AG04449 (cell line): ENCODE data around the gene GREB1.

Experiments
- CTCF ChIA-PET: fragments of 350-600 bp; formaldehyde crosslinking; extraction: SDS; loops from one replicate; lab custom pipeline; 2021; ENCODE audit warnings: antibody characterized with exemption; lab: Yijun Ruan, JAX
- POLR2A ChIA-PET: fragments of 400-600, 350-600 bp; formaldehyde crosslinking; extraction: SDS; loops from one replicate; lab custom pipeline; 2020; ENCODE audit warnings: antibody characterized with exemption, inconsistent platforms; lab: Yijun Ruan, JAX
- DNase-seq: peaks from one replicate; pipeline ENCODE4 v3.0.0-alpha.2; 2010; ENCODE audit warnings: low read depth, low spot score
- H3K4me3 ChIP-seq: 2 replicates; pipeline ENCODE4 v1.5.1; 2011; ENCODE audit warnings: low read depth, mild to moderate bottlenecking, control low read depth, low read length
- TF ChIP-seq, protein P1 (sequence below): IDR thresholded peaks from one replicate; pipeline ENCODE4 v1.5.1; 2011; ENCODE audit warnings: mild to moderate bottlenecking, moderate library complexity, low read length, control low read depth, inconsistent platforms; ENCODE audit not compliant: insufficient read depth; ENCODE audit errors: missing control alignments

GREB1 gene

DNA sequence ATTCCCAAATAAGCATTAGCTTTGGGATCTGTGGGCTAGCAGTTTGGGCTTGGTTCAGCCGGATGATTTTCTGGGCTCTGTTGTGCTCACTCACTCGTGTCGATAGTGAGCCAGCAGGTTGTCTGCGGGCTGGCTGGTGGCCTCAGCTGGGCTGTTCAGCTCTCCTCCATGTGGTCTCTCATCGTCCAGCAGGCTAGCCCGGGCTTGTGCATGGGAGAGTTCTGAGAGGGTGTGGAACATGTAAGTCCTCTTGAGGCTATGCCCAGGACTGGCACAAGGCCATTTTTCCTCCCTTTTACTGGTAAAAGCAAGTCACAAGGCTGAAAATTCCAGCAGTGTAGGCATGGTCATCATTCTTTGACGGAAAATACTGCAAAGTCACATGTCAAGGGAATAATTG is 97.6 kb downstream of the GREB1 start:
- no peak for DNase-seq
- TF ChIP-seq, protein P1, sequence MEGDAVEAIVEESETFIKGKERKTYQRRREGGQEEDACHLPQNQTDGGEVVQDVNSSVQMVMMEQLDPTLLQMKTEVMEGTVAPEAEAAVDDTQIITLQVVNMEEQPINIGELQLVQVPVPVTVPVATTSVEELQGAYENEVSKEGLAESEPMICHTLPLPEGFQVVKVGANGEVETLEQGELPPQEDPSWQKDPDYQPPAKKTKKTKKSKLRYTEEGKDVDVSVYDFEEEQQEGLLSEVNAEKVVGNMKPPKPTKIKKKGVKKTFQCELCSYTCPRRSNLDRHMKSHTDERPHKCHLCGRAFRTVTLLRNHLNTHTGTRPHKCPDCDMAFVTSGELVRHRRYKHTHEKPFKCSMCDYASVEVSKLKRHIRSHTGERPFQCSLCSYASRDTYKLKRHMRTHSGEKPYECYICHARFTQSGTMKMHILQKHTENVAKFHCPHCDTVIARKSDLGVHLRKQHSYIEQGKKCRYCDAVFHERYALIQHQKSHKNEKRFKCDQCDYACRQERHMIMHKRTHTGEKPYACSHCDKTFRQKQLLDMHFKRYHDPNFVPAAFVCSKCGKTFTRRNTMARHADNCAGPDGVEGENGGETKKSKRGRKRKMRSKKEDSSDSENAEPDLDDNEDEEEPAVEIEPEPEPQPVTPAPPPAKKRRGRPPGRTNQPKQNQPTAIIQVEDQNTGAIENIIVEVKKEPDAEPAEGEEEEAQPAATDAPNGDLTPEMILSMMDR: no peak
- ChIA-PET CTCF (no interaction called here), POLR2A (no interaction called here)
- H3K4me3 ChIP-seq: no peak overlapping the region

DNA sequence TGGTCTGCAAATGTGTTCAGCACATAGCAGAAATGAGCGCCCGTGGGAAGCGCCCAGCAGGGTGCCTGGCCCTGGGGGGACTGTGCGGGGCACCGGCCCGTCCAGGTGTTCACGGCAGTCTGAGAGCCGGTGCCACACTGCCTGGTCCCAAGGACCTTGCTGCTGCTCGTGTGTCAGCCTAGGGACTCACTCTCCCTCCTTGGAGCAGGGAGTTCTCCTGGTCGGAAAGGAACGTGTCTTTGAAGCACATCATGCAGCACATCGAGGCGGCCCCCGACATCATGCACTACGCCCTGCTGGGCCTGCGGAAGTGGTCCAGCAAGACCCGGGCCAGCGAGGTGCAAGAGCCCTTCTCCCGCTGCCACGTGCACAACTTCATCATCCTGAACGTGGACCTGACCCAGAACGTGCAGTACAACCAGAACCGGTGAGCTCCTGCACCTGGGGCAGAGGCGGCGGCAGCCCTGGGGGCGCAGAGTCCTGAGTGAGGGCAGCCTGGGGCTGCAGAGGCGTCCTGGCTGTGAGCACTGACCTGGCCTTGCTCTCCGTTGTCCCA is 100.2 kb downstream of the GREB1 start:
- ChIA-PET POLR2A (no interaction called here), CTCF (no interaction called here)
- TF ChIP-seq, protein P1: no peak

DNA sequence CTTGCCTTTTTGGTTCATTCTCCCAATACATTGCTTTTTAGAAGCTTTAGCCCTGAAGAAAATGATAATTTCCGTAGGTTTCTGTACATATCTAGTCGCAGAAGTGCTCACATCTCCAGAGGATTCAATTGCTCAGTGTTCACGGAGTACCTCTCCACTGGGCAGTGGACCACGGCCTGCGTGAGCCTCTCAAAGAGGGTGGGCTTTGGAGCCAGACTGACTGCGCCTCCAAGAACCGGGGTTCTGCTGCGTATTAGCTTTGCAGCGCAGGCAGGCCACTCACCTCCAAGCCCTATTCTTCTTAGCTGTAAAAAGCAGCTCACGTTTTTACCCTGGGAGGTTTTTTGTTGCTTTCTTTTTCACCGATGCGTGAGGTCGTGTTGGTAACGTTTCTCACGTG is 100.7 kb downstream of the GREB1 start:
- H3K4me3 ChIP-seq: no peak overlapping the region
- ChIA-PET POLR2A (no interaction called here), CTCF (no interaction called here)
- TF ChIP-seq, protein P1: no peak
- no peak for DNase-seq

More for the DNA sequence above, 100.2 kb downstream of the GREB1 start:
- DNase-seq: no peak
- no peak overlapping the region for H3K4me3 ChIP-seq

DNA sequence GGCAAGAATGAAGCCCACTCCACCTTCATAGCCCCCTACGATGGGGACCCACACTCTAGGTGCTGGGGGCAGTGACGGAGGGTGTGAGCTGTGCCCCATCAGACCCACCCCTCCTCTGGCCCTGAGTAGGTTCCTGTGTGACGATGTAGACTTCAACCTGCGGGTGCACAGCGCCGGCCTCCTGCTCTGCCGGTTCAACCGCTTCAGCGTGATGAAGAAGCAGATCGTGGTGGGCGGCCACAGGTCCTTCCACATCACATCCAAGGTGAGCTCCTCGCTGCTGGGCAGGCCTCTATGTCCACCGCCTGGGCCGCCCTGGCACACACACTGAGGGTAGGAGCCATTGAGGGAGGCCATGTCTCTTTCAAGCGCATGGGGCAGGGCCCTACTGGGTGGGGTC is 101.3 kb downstream of the GREB1 start:
- DNase-seq: no peak
- no peak overlapping the region for H3K4me3 ChIP-seq
- ChIA-PET POLR2A (no interaction called here), CTCF (no interaction called here)
- TF ChIP-seq, protein P1: no peak

DNA sequence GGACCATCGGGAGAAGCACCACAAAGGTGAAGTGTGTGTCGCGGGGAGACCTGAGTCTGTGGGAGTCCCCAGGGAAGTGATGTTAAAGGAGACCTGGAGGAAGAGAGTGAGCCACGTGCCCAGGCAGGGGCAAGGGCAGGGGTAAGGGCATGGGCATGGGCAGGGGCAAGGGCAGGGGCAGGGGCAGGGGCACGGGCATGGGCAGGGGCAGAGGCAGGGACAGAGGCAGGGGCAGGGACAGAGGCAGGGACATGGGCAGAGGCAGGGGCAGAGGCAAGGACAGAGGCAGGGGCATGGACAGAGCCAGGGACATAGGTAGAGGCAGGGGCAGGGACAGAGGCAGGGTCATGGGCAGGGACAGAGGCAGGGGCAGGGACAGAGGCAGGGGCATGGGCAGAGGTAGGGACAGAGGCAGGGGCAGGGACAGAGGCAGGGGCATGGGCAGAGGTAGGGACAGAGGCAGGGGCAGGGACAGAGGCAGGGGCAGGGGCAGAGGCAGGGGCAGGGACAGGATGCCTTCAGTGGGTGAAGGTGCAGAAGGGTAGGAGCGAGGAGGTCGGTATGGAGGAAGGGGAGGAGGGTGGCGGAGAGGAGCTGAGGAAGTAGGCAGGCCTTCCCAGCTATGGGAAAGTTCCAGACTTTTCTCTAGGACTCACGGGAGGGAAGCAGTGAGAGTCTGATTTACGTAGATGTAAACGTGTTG is 102.9 kb downstream of the GREB1 start:
- DNase-seq: no peak
- CTCF ChIA-PET: interaction anchor here (0.7 to 1.4 kb wide), 2 partner anchors 45 to 56 kb away, joined by 3 read pairs; no protein-coding TSS in a partner anchor
- H3K4me3 ChIP-seq: no peak overlapping the region
- POLR2A ChIA-PET: no interaction called here
- TF ChIP-seq, protein P1: no peak

DNA sequence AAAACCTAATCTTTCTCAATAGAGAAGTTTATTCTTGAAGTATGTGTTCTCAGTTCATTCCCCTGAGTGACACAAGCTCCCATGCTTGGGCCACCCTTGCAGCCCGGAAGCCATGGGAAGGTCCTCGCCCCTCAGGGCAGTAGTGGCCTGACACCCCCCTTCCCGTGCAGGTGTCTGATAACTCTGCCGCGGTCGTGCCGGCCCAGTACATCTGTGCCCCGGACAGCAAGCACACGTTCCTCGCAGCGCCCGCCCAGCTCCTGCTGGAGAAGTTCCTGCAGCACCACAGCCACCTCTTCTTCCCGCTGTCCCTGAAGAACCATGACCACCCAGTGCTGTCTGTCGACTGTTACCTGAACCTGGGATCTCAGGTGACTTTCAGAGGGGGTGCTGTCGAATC is 103.7 kb downstream of the GREB1 start:
- H3K4me3 ChIP-seq: no peak overlapping the region
- TF ChIP-seq, protein P1: no peak
- no peak for DNase-seq
- ChIA-PET POLR2A (no interaction called here), CTCF (interaction anchor here (0.7 to 1.4 kb wide), 2 partner anchors 45 to 56 kb away, joined by 3 read pairs; no protein-coding TSS in a partner anchor)
